ENCODE results near the gene TUBB4A.
"Not testable (repeated sequence)": the region's sequence is repeated elsewhere in the genome, so short reads cannot be mapped to it uniquely, and the experiment has no call there.

Gene TUBB4A

DNA sequence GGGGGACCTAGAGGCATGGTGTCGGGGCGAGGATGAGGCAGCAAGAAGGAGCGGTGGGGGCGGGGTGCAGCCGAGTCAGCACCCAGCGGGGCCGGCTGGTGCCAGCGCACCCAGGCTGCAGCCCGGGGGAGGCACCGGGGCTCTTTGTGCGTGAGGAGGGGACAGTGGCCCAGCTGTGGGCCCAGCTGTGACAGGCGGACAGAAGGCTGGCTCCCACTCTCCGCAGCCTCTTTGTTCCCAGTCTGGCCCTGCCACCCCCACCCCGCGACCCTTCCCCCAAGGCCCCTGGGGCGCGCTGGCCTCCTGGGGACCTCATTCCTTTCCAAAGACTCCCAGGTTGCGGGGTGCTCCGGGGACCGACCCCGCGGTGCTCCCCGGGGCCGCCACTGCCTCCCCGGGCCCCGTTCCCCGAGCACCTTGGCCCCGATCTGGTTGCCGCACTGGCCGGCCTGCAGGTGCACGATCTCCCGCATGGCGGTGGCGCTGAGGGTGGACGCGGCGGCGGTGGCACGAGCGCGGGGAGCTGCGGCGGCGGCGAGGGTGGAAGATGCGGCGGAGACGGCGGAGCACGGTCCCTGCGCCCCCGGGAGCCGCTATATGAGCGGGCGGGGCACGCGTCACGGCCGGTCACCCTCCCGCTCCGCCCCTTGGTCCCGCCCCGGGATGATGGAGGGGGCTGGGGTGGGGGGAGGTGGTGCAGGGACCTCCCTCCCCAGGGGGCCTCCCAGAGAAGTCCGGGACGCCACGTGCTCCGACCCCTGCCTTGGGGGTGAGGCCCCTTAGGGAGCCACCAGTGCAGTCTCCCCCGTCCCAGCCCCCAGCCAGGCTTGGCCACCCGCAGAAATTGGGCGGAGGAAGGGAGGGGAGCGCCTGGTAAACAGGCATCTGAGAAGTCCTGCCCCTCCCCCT lies at the start of gene TUBB4A:
TUBB4A (minus strand) TSS at position 570 of the 909 bp plus-strand sequence; CDS start at position 473, 97 bp downstream.
- DNase-seq, result peak; percentile 89

DNA sequence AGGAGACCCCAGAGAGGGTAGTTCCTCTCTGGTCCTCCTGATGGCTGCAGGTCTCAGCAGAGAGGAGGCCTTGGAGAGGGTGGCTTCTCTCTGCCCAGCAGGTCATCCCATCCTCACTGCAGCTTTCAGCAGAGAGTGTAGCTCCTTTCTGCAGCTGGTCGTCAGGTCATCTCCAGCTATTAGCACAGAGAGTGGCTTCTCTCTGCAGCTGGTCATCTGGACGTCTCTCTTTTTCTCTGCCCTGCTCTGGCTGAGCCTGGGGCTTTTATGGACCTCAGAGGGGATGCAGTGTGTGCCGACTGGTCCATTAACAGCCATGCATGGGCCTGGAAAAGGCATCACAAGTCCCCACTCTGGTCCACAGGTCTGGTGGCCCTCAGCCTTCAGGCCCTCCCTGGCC lies 49.0 kb upstream of the TUBB4A start:
- DNase-seq, result no peak

DNA sequence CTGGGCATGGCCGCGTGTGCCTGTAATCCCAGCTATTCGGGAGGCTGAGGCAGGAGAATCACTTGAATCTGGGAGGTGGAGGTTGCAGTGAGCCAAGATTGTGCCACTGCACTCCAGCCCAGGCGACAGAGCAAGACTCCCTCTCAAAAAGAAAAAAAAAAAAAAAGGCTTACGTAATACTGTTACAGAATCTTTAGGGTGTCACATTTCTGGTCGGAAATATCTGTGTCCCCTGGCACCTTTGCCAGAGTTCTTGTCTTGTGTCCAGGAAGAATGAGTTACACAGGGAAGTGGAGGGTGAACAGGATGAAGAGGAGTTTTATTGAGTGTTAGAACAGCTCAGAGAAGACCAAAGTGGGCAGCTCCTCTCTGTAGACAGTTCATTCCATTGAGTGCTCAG lies 48.6 kb upstream of the TUBB4A start:
- not testable (repeated sequence) for DNase-seq

DNA sequence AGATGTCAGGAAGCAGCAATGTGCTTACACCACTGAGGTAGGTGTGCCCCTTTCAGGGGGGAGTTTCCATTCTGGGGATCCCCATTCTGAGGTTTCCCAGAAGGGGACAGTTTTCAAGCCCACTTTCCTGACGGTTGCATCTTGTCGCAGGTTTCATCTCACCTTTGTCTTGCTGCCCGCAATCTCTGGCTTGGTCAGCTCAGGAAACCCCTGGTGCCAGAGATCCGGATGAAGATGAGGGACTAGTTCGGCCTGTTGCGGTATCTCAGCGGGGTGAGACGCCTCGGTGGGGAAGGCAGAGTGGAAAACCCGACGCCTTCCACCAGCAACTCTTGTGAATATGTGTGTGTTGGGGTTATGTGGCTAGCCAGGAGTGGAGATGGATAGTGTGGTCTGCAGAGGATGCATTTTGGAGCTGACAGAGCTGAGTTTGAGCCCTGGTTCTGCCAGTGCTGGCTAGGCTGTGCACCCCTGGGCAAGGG lies 41.8 kb upstream of the TUBB4A start:
- DNase-seq, result no peak

DNA sequence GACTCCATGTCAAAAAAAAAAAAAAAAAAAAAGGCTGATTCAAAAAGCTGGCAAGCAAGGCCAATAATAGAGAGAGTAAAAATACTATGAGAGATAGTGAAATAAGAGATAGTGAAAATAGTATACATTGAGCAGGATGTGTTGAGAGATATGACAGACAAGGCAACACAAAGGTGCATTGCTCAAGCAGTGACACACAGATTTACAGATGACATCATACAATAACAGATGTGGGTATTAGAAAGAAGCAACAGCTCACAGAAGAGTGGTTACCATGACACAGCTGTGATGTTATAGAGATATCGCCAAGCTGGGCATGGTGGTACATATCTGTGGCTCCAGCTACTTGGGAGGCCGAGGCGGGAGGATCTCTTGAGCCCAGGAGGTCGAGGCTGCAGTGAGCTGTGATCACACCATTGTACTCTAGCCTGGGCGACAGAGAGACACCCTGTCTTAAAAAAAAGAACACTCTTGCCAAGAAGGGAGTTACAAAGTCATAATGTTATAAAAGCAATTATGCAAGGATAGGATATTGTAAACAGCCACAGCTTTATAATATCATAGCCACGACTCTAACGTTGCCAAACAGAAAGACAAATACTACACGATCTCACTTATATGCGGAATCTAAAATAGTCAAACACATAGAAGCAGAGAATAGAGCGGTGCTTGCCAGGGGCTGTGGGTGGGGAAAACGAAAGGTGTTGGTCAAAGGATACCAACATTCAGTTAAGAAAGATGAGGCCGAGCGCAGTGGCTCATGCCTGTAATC lies 39.0 kb upstream of the TUBB4A start:
- no peak for DNase-seq

DNA sequence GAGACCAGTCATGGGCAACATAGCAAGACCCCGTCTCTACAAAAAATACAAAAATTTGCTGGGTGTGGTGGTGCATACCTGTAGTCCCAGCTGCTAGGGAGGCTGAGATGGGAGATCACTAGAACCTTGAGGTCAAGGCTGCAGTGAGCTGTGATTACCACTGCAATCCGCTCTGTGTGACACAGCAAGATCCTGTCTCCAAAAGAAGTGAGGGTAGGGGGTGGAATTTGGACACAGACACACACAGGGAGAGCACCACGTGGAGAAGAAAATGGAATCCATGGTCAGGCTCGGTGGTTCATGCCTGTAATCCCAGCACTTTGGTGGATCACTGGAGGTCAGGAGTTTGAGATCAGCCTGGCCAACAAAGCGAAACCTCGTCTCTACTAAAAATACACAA lies 37.4 kb upstream of the TUBB4A start:
- no peak for DNase-seq

DNA sequence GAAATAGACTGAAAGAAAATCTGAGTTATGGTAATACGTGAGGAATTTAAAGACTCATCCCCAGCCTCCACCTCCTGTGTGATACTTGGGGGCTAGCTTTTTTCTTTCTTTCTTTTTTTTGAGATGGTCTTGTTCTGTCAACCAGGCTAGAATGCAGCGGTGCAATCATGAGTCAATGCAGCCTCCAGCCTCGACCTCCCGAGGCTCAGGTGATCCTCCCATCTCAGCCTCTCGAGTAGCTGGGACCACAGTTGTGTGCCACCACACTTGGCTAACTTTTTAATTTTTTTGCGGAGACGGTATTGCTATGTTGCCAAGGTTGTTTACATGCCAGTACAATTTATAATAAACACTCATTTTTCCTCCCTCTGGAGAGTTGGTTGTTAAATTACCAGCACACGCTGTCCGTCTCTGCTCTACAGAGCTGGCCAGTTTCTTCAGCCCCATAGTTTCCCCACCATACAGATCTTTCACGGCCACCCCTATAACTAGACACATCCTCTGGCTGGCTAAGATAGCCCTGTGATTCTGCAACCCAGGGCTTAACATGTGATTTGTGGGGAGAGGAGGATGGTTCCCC lies 33.5 kb upstream of the TUBB4A start:
- DNase-seq, result no peak

DNA sequence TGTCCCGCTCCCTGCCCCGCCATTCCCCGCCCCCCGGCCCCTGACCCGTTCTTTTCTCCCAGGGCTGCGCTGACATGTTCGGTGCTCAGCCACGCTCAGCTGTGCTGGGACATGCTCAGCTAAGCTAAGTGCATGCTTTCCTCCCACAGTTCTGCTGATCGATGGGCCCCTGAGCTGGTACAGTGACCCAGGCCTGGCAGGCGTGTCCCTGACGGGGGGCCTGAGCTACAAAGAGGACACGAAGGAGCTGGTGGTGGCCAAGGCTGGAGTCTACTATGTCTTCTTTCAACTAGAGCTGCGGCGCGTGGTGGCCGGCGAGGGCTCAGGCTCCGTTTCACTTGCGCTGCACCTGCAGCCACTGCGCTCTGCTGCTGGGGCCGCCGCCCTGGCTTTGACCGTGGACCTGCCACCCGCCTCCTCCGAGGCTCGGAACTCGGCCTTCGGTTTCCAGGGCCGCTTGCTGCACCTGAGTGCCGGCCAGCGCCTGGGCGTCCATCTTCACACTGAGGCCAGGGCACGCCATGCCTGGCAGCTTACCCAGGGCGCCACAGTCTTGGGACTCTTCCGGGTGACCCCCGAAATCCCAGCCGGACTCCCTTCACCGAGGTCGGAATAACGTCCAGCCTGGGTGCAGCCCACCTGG lies 32.5 kb upstream of the TUBB4A start:
- no peak for DNase-seq

DNA sequence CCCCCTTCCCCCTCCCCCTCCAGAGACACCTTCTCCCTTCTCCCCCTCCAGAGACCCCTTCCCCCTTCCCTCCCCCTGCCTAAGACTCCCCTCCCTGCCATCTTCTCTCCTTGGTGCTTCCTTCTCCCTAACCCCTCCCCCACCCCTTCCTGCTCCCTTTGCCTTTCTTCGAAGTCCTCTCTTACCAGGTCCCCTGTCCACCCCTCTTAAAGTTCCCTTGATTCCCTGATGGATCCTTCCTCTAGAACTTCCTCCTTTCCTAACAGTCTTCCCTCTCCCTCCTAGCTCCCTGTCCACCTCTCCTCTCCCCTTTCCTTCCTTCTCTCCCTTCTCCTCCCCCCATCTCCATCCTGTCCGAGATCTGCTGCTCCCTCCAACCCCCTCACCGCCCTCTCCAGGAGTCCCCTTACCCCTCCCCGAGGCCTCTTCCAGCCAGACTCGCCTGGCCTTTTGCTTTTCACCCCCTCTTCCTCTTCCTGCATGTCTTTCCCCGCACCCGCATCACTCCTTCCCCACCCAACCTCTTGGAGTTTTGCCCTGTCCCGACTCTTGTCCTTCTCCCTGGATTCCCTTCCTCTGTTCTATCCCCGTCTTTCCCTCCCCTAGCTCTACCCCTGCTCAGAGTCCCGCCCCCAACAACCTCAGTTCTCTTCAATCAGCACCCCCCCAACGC lies 31.8 kb upstream of the TUBB4A start:
- no peak for DNase-seq

DNA sequence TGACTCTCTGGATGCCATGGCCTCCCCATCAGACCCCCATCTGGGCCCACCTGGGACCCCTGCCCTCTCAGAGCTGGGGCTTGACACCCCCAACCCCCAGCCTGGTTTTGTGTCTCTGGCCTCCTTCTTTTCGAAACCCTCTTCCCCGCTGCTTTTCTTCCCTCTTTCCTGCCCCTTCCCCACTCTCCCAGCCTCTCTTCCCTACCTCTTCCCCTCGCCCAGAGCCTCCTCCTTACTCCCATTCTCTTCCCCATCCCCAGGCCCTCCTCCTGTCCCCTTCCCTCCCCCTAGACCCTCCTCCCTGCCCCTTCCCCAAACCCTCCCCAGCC lies 30.9 kb upstream of the TUBB4A start:
- no peak for DNase-seq

DNA sequence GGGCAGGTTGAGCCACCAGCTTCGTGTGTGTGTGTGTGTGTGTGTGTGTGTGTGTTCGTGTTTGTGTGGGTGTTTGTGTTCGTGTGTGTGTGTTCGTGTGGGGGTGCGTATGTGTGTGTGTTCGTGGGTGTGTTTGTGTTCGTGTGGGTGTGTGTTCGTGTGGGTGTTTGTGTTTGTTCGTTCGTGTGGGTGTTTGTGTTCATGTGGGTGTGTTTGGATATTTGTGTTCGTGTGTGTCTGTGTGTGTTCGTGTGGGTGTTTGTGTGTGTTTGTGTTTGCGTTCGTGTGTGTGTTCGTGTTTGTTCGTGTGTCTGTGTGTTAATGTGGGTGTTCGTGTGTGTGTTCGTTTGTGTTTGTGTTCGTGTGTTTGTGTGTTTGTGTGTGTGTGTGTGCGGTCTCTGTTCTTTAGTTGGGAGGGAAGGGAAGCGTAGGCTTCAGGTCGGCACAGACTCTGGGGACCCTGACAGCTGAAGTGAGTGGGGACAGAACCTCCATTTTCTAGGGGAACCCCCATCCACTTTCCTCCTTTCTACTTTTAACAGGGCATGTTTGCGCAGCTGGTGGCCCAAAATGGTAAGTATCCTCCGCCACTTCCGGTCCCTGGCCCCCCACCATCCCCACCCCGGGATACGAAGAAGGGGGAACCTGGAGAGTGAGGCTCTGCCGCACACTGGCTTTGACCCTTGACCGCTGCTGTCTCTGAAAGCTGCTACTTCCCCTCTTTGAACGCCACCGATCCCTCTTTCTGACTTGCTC lies 30.3 kb upstream of the TUBB4A start:
- no peak for DNase-seq

DNA sequence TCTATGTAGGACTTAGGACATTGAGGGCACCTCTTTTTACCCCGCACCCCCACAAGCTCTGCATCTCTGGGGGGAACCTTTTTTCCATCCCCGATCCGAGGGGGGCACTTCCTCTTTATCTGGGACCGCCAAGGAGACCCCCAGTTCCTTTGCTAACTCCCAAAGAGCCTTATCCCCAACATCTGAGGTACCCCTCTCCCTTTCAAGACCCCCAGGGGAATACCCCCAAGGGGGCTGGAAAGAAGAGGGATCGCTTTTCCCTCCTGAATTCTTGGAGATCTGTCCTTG lies 29.8 kb upstream of the TUBB4A start:
- DNase-seq, result no peak

DNA sequence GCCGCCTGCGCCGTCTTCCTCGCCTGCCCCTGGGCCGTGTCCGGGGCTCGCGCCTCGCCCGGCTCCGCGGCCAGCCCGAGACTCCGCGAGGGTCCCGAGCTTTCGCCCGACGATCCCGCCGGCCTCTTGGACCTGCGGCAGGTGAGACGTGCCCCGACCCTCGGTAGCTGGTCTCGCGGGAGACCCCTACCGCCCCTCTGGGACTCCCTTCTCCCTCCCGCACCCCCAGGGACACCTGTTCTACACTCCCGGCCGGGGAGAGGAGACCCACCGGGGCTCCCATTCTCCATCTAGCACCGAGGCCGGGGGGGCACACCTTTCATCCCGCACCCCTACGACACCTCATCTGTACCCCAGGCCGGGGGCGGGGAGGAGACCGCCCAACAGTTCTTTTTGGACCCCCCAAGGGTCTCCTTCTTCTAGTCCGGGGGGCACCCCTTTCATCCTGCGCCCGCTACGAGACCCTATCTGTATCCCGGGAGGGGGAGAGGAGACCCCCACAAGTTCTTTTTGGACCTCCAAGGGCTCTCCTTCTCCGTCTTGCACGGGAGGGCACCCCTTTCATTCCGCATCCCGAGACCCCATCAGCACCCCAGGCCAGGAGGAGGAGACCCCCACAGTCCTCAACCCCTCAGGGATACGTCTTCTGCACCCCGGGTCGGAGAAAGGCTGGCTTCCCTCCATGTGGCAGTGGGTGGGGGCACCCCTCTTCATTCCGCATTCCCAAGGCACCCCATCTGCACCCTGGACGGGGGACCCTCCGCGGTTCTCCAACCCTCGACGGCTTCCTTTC lies 29.2 kb upstream of the TUBB4A start:
- DNase-seq, result no peak

DNA sequence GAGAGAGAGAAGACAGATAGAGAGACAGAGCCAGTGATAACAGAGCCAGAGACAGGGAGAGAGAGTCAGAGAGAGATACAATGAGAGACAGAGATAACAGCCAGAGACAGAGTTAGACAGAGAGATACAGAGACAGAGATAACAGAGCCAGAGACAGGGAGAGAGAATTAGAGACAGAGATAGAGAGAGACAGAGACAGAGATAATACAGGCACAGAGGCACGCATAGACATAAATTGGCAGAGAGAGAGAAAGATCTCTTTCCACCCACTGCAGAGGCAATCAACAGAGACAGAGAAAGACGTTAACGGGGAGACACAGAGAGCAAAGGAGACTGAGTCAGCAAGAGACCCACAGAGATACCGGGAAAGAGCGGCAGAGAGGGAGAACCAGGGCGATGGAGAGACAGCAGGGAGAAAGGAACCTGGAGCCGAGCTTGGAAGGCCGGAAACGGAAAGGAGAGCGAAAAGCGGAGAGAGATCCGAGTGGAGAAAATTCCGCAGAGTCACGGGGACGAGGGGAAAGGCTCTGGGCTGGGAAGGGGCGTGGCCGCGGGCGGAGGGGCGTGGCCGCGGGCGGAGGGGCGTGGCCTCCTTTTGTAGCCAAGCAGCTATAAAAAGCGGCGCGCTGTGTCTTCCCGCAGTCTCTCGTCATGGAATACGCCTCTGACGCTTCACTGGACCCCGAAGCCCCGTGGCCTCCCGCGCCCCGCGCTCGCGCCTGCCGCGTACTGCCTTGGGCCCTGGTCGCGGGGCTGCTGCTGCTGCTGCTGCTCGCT lies 28.5 kb upstream of the TUBB4A start, which contains the start of gene TNFSF9:
TNFSF9 (plus strand) TSS at position 641 of the 777 bp plus-strand sequence; CDS start at position 652, 11 bp downstream.
- DNase-seq, result peak; percentile 93

DNA sequence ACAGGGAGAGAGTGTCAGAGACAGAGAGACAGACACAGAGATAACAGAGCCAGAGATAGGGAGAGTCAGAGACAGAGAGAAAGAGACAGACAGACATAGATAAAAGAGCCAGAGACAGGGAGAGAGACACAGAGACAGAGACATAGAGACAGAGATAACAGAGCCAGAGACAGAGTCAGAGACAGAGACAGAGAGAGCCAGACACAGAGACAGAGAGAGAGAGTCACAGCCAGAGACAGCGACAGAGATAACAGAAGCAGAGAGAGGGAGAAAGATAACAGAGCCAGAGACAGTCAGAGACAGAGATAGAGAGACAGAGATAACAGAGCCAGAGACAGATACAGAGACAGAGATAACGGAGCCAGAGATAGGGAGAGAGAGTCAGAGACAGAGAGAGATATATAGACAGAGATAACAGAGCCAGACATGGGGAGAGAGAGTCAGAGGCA lies 27.9 kb upstream of the TUBB4A start:
- no peak for DNase-seq

DNA sequence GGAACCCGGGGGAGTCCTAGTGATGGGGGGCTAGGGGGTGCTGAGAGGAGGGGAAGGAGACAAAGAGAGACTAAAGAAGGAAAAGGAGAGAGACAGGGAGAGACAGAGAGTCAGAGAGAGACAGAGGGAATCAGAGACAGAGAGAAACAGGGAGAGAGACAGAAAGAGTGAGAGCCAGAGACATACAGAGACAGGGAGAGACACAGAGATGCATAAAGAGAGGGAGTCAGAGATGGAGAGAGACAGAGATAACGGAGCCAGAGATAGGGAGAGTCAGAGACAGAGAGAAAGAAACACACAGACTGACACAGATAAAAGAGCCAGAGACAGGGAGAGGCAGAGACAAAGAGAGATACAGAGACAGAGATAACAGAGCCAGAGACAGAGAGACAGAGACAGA lies 27.2 kb upstream of the TUBB4A start:
- no peak for DNase-seq

DNA sequence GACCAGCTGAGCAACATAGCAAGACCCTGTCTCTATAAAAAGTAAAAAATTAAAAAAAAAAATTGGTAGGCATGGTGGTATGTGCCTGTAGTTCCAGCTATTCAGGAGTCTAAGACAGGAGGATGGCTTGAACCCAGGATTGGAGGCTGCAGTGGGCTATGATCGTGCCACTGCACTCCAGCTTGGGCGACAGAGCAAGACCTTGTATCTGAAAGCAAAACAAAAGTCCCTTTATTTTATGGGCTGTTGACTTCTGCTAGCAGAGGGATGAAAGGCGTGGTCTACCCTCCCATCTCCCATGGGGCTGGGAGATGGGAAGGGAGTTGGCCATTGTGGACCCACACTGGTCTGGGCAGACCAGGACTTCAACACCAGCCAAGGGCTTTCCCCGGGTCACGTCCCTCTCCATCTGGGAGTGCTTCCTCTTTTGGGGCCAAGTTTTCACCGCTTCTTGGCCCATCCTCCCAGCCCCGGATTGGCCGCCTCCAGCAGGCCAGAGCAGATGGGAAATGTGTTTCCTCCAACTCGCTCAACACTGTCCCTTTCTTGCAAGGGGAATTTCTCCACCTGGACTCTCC lies 26.5 kb upstream of the TUBB4A start:
- DNase-seq, result peak; percentile 40

DNA sequence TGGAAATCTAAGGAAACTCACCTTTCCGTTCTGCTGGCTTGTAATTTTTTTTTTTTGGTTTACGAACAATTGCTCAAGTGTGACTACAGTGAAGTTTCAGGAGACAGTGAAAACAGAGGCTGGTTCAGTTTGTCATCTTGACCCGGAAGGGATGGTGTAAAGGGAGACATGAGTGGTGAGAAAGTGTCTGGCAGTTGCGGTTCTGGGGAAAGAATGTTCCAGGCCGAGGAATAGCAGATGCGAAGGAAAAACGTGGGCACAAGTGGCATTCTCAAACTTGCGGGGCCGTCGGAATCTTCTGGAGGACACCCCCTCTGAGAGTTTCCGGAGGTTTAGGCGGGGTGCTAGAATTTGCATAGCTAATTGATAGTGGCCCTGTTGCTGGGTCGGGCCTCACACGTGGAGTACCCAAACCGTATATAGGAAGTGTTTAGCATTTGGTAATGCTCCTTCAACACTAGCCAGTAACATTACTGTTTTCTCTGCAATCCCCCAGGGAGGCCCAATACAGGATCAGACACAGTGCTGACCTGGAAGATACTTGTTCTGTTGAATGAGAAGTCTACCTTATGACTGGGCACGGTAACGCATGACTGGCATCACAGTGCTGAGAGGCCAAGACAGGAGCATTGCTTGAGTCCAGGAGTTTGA lies 25.9 kb upstream of the TUBB4A start:
- DNase-seq, result no peak

DNA sequence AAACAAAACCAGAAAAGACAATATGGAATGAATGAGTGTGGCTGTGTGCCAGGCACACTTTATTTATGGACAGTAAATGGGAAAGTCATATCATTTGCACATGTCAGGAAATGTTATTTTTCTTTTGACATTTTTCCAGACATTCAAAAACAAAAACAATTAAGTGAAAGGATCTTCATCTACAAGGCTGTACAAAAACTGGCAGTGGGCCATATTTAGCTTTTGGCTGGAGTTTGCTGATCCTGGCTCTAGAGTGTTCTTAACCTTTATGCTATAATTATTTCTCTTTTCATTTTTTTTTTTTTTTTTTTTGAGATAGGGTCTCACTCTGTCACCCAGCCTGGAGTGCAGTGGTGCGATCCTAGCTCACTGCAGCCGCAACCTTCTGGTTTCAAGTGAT lies 22.2 kb upstream of the TUBB4A start:
- no peak for DNase-seq
